Memory B cell (primary cell): ENCODE data around the gene PALM.
A peak's percentile ranks its signal among the peaks of the same experiment; 100 is the strongest.
"Not testable (repeated sequence)": the region's sequence is repeated elsewhere in the genome, so short reads cannot be mapped to it uniquely, and the experiment has no call there.

Experiments used
- ATAC-seq: fragments of 150-1000 bp; cut with Tn5 transposase; 2 replicates; pipeline ENCODE4 v1.10.0; 2021; ENCODE audit warnings: low read depth, mild to moderate bottlenecking, moderate library complexity
- DNase-seq, 2 donors: peaks; one replicate each; pipeline ENCODE4 v3.0.0; 2022; ENCODE audit warnings: low spot score in 2 of 2
- H3K27ac Mint-ChIP-seq: one replicate; pipeline ENCODE4 v1.8.0; 2022; ENCODE audit warnings: mild to moderate bottlenecking, moderate library complexity, mixed read lengths
- H3K27me3 Mint-ChIP-seq: one replicate; pipeline ENCODE4 v1.8.0; 2022; ENCODE audit warnings: mixed read lengths
- H3K36me3 Mint-ChIP-seq: one replicate; pipeline ENCODE4 v1.8.0; 2022; ENCODE audit warnings: mild to moderate bottlenecking, mixed read lengths
- H3K4me1 Mint-ChIP-seq: one replicate; pipeline ENCODE4 v1.8.0; 2022; ENCODE audit warnings: mixed read lengths
- H3K4me3 Mint-ChIP-seq: one replicate; pipeline ENCODE4 v1.8.0; 2022; ENCODE audit warnings: mild to moderate bottlenecking, moderate library complexity, mixed read lengths
- H3K9me3 Mint-ChIP-seq: one replicate; pipeline ENCODE4 v1.8.0; 2022; ENCODE audit warnings: mixed read lengths

PALM gene

GRCh38 chr19:708154-709143, at the start of gene PALM:
Gene PALM, plus strand, starts transcription at chr19:708935. Its CDS starts 212 bp downstream, at chr19:709147.
- H3K4me1 Mint-ChIP-seq = peaks cover 3% of the 10 kb centered on the region
- no peak within 1 kb of the TSS for H3K4me3 Mint-ChIP-seq
- no peak within 1 kb of the TSS for H3K27ac Mint-ChIP-seq
- DNase-seq = no peak
- no peak for ATAC-seq
- no peaks in the 10 kb centered on the region for H3K9me3 Mint-ChIP-seq
- peaks cover 15% of the 10 kb centered on the region for H3K27me3 Mint-ChIP-seq
- H3K36me3 Mint-ChIP-seq = peaks cover 4% of the 10 kb centered on the region

GRCh38 chr19:660793-661426, 47.8 kb upstream of the PALM start:
- Mint-ChIP-seq H3K4me3 (peak overlapping the region; percentile 98), H3K36me3 (peaks cover 2% of the 10 kb centered on the region), H3K4me1 (peaks cover 34% of the 10 kb centered on the region), H3K9me3 (no peaks in the 10 kb centered on the region), H3K27me3 (no peaks in the 10 kb centered on the region), H3K27ac (peak overlapping the region; percentile 92)
- DNase-seq = no peak
- no peak for ATAC-seq

GRCh38 chr19:661427-662196, 47.1 kb upstream of the PALM start:
- ATAC-seq = peak; percentile 41
- Mint-ChIP-seq H3K36me3 (peaks cover 2% of the 10 kb centered on the region), H3K4me1 (peaks cover 28% of the 10 kb centered on the region), H3K27me3 (no peaks in the 10 kb centered on the region), H3K27ac (peak overlapping the region; percentile 92), H3K9me3 (no peaks in the 10 kb centered on the region), H3K4me3 (peak overlapping the region; percentile 98)
- DNase-seq = peak in 1 of 2 donors; percentile 61

GRCh38 chr19:662207-662961, 46.4 kb upstream of the PALM start:
- DNase-seq (peak in 1 of 2 donors; percentile 62), ATAC-seq (peak; percentile 16)
- Mint-ChIP-seq H3K27me3 (peaks cover 2% of the 10 kb centered on the region), H3K9me3 (no peaks in the 10 kb centered on the region), H3K4me1 (peaks cover 24% of the 10 kb centered on the region), H3K27ac (peak overlapping the region; percentile 92), H3K36me3 (no peaks in the 10 kb centered on the region), H3K4me3 (peak overlapping the region; percentile 98)

GRCh38 chr19:662962-663681, 45.6 kb upstream of the PALM start, which contains the start of gene RNF126:
Gene RNF126, minus strand, starts transcription at chr19:663214. Its CDS starts 93 bp downstream, at chr19:663121.
- Mint-ChIP-seq H3K27ac (peak within 1 kb of the TSS; percentile 92), H3K27me3 (peaks cover 2% of the 10 kb centered on the region), H3K9me3 (no peaks in the 10 kb centered on the region), H3K4me1 (peaks cover 22% of the 10 kb centered on the region), H3K36me3 (no peaks in the 10 kb centered on the region), H3K4me3 (peak within 1 kb of the TSS; percentile 98)
- peak; percentile 54 for ATAC-seq
- peak; percentile 81 to 86 for DNase-seq

- DNase-seq (no peak), ATAC-seq (no peak)
- peak overlapping the region; percentile 83 for H3K27ac Mint-ChIP-seq
- H3K4me1 Mint-ChIP-seq = peaks cover 18% of the 10 kb centered on the region
- peak overlapping the region; percentile 87 for H3K4me3 Mint-ChIP-seq
- H3K27me3 Mint-ChIP-seq = peaks cover 2% of the 10 kb centered on the region
- H3K36me3 Mint-ChIP-seq = no peaks in the 10 kb centered on the region
- H3K9me3 Mint-ChIP-seq = no peaks in the 10 kb centered on the region
Observed at GRCh38 chr19:663682-664117, 45.0 kb upstream of the PALM start.

GRCh38 chr19:664913-665443, 43.8 kb upstream of the PALM start:
- DNase-seq (peak; percentile 78 to 84), ATAC-seq (peak; percentile 2)
- Mint-ChIP-seq H3K36me3 (no peaks in the 10 kb centered on the region), H3K9me3 (no peaks in the 10 kb centered on the region), H3K4me1 (peaks cover 12% of the 10 kb centered on the region), H3K27ac (no peak overlapping the region), H3K27me3 (peaks cover 2% of the 10 kb centered on the region), H3K4me3 (peak overlapping the region; percentile 28)

- H3K9me3 Mint-ChIP-seq, ATAC-seq, H3K4me1 Mint-ChIP-seq, H3K27me3 Mint-ChIP-seq, DNase-seq, H3K4me3 Mint-ChIP-seq, H3K27ac Mint-ChIP-seq, H3K36me3 Mint-ChIP-seq: not testable (repeated sequence)
Observed at GRCh38 chr19:666985-667573, 41.7 kb upstream of the PALM start.

- DNase-seq, H3K36me3 Mint-ChIP-seq, ATAC-seq, H3K4me1 Mint-ChIP-seq, H3K27me3 Mint-ChIP-seq, H3K4me3 Mint-ChIP-seq, H3K9me3 Mint-ChIP-seq, H3K27ac Mint-ChIP-seq: not testable (repeated sequence)
Observed at GRCh38 chr19:668675-669434, 39.9 kb upstream of the PALM start.

GRCh38 chr19:670609-671075, 38.1 kb upstream of the PALM start:
- peaks cover 3% of the 10 kb centered on the region for H3K4me1 Mint-ChIP-seq
- peaks cover 12% of the 10 kb centered on the region for H3K27me3 Mint-ChIP-seq
- H3K36me3 Mint-ChIP-seq = peaks cover 3% of the 10 kb centered on the region
- ATAC-seq (peak; percentile 53), DNase-seq (no peak)
- no peak overlapping the region for H3K27ac Mint-ChIP-seq
- no peak overlapping the region for H3K4me3 Mint-ChIP-seq
- no peaks in the 10 kb centered on the region for H3K9me3 Mint-ChIP-seq

- Mint-ChIP-seq H3K4me3 (no peak overlapping the region), H3K9me3 (no peaks in the 10 kb centered on the region), H3K36me3 (peaks cover 3% of the 10 kb centered on the region), H3K27me3 (peaks cover 12% of the 10 kb centered on the region), H3K4me1 (peaks cover 3% of the 10 kb centered on the region), H3K27ac (no peak overlapping the region)
- DNase-seq (no peak), ATAC-seq (no peak)
Observed at GRCh38 chr19:674282-675151, 34.2 kb upstream of the PALM start.
